H1 (cell line): ENCODE results near the gene RPS6KA4. TPM values are rescaled to one million over a fixed set of nuclear protein-coding genes. Genes with fewer than 3 reads are reported as not detected.

Experiments used
- CTCF ChIA-PET: fragments of 300-600 bp; sonication (Branson Sonifier 250); formaldehyde crosslinking; loops from one replicate; lab custom pipeline; 2021; ENCODE audit not compliant: partially characterized antibody; lab: Charles Lee
- POLR2A ChIA-PET: fragments of 300-600 bp; sonication (Branson Sonifier 250); formaldehyde crosslinking; loops from one replicate; lab custom pipeline; 2021; ENCODE audit warnings: inconsistent platforms; ENCODE audit not compliant: partially characterized antibody; lab: Charles Lee
- DNase-seq, 2 experiments: peaks; one replicate each; pipeline versions ENCODE4 v3.0.0 to v3.0.0-alpha.2; 2010 to 2022; ENCODE audit warnings: low spot score in 2 of 2, low read depth in 1 of 2, mixed read lengths in 1 of 2
- FAIRE-seq: peaks from 2 replicates; lab custom pipeline; 2011; peaks lifted over from hg19 to GRCh38; lab: Jason Lieb, UNC
- H2AFZ ChIP-seq: 2 replicates; pipeline ENCODE4 v1.8.1; 2012; ENCODE audit warnings: low read length, inconsistent platforms
- H2AK5ac ChIP-seq: 2 replicates; pipeline ENCODE4 v1.6.1; 2013; ENCODE audit warnings: low read depth, low read length
- H2BK120ac ChIP-seq: replicated peaks from 2 replicates; pipeline ENCODE3; 2013; ENCODE audit warnings: low read depth, low read length, inconsistent platforms
- H2BK12ac ChIP-seq: 2 replicates; pipeline ENCODE4 v1.6.1; 2013; ENCODE audit warnings: low read depth, low read length
- H2BK15ac ChIP-seq: 2 replicates; pipeline ENCODE4 v1.6.1; 2013; ENCODE audit warnings: low read length
- H2BK20ac ChIP-seq: 2 replicates; pipeline ENCODE4 v1.6.1; 2013; ENCODE audit warnings: low read length
- H2BK5ac ChIP-seq: 2 replicates; pipeline ENCODE4 v1.6.1; 2013; ENCODE audit warnings: low read depth, low read length
- H3K14ac ChIP-seq: 2 replicates; pipeline ENCODE4 v1.6.1; 2013; ENCODE audit warnings: inconsistent platforms; ENCODE audit not compliant: insufficient read length
- H3K18ac ChIP-seq: 2 replicates; pipeline ENCODE4 v1.6.1; 2013; ENCODE audit warnings: low read length; ENCODE audit errors: extremely low read depth
- H3K23ac ChIP-seq: 2 replicates; pipeline ENCODE4 v1.6.1; 2013; ENCODE audit warnings: inconsistent platforms; ENCODE audit not compliant: insufficient read length
- H3K23me2 ChIP-seq: 2 replicates; pipeline ENCODE4 v1.6.1; 2013; ENCODE audit warnings: low read depth, low read length
- H3K27ac ChIP-seq: 2 replicates; pipeline ENCODE4 v1.6.1; 2011; ENCODE audit warnings: low read depth, low read length, inconsistent platforms
- H3K27me3 ChIP-seq, 4 experiments: replicated peaks in 1 of 4; 1 replicate in 1 of 4; 2 replicates in 3 of 4; pipeline versions ENCODE4 v1.6.1 to v1.8.1; 2011 to 2013; ENCODE audit warnings: low read length in 3 of 4, mild to moderate bottlenecking in 3 of 4, inconsistent platforms in 2 of 4, mixed read lengths in 2 of 4, moderate library complexity in 1 of 4; ENCODE audit not compliant: control insufficient read depth in 3 of 4, insufficient read depth in 3 of 4; ENCODE audit errors: extremely low read depth in 1 of 4
- H3K36me3 ChIP-seq, 4 experiments: 2 replicates each; pipeline versions ENCODE4 v1.6.1 to v1.8.1; 2011 to 2013; ENCODE audit warnings: mild to moderate bottlenecking in 4 of 4, low read length in 3 of 4, moderate library complexity in 2 of 4, control low read depth in 1 of 4, inconsistent platforms in 1 of 4; ENCODE audit not compliant: insufficient read depth in 4 of 4, control insufficient read depth in 2 of 4
- H3K4ac ChIP-seq: replicated peaks from 2 replicates; pipeline ENCODE3; 2013; ENCODE audit warnings: low read length, low read depth, mixed read lengths, inconsistent platforms; ENCODE audit not compliant: insufficient read length
- H3K4me1 ChIP-seq, 4 experiments: replicated peaks in 1 of 4; 1 replicate in 1 of 4; 2 replicates in 3 of 4; pipeline versions ENCODE4 v1.6.1 to v1.8.1; 2011 to 2013; ENCODE audit warnings: low read length in 3 of 4, inconsistent platforms in 2 of 4, mixed read lengths in 1 of 4; ENCODE audit not compliant: insufficient read depth in 4 of 4, control insufficient read depth in 3 of 4
- H3K4me2 ChIP-seq, 2 experiments: 2 replicates each; pipeline versions ENCODE4 v1.6.1 to v1.8.1; 2011 to 2013; ENCODE audit warnings: low read depth in 2 of 2, low read length in 2 of 2, control low read depth in 1 of 2, inconsistent platforms in 1 of 2, mild to moderate bottlenecking in 1 of 2; ENCODE audit not compliant: insufficient read depth in 1 of 2
- H3K4me3 ChIP-seq, 4 experiments: fragments of 200-600, 300-600 bp in 1 of 4; sonication (generic), shearing (Covaris generic), sonication (Bioruptor Twin) in 1 of 4; 2 replicates each; pipeline versions ENCODE4 v1.5.1 to v1.8.1; 2011 to 2016; ENCODE audit warnings: low read length in 4 of 4, low read depth in 3 of 4, control low read depth in 2 of 4, inconsistent platforms in 2 of 4, mild to moderate bottlenecking in 2 of 4, mixed read lengths in 1 of 4, moderate library complexity in 1 of 4; ENCODE audit not compliant: insufficient read depth in 2 of 4; ENCODE audit errors: extremely low read depth in 1 of 4
- H3K56ac ChIP-seq: replicated peaks from 2 replicates; pipeline ENCODE3; 2013; ENCODE audit warnings: low read depth, mild to moderate bottlenecking, mixed read lengths, low read length, inconsistent platforms; ENCODE audit not compliant: insufficient read length
- H3K79me1 ChIP-seq: 2 replicates; pipeline ENCODE4 v1.6.1; 2013; ENCODE audit warnings: low read depth, low read length, control low read depth
- H3K79me2 ChIP-seq, 2 experiments: 2 replicates each; pipeline versions ENCODE4 v1.6.1 to v1.8.1; 2012 to 2013; ENCODE audit warnings: low read length in 2 of 2, mild to moderate bottlenecking in 2 of 2, inconsistent platforms in 1 of 2; ENCODE audit not compliant: insufficient read depth in 2 of 2, control insufficient read depth in 1 of 2
- H3K9ac ChIP-seq, 4 experiments: replicated peaks in 1 of 4; 1 replicate in 1 of 4; 2 replicates in 3 of 4; pipeline versions ENCODE4 v1.6.1 to v1.8.1; 2011 to 2013; ENCODE audit warnings: low read depth in 3 of 4, low read length in 3 of 4, control low read depth in 2 of 4, mild to moderate bottlenecking in 2 of 4, moderate library complexity in 2 of 4, inconsistent platforms in 1 of 4; ENCODE audit errors: extremely low read depth in 1 of 4
- H3K9me3 ChIP-seq, 2 experiments: 2 replicates each; pipeline versions ENCODE4 v1.6.1 to v1.8.1; 2012 to 2013; ENCODE audit warnings: mild to moderate bottlenecking in 2 of 2, moderate library complexity in 2 of 2, control low read depth in 1 of 2, inconsistent platforms in 1 of 2, low read depth in 1 of 2, low read length in 1 of 2, mixed read lengths in 1 of 2; ENCODE audit not compliant: insufficient read depth in 2 of 2
- H4K20me1 ChIP-seq, 2 experiments: replicated peaks in 1 of 2; 2 replicates each; pipeline versions ENCODE3 to v1.8.1; 2011 to 2013; ENCODE audit warnings: inconsistent platforms in 2 of 2, low read length in 2 of 2, mild to moderate bottlenecking in 1 of 2; ENCODE audit not compliant: insufficient read depth in 2 of 2, control insufficient read depth in 1 of 2
- H4K5ac ChIP-seq: 2 replicates; pipeline ENCODE4 v1.6.1; 2013; ENCODE audit warnings: low read length, low read depth, mixed read lengths, inconsistent platforms; ENCODE audit not compliant: insufficient read length
- H4K8ac ChIP-seq: 2 replicates; pipeline ENCODE4 v1.8.0; 2013; ENCODE audit warnings: mild to moderate bottlenecking, moderate library complexity, low read length, inconsistent platforms; ENCODE audit not compliant: insufficient read depth; ENCODE audit errors: extremely low read depth
- H4K91ac ChIP-seq: replicated peaks from 2 replicates; pipeline ENCODE3; 2013; ENCODE audit warnings: low read length, mixed read lengths, inconsistent platforms; ENCODE audit not compliant: insufficient read length
- BCL11A ChIP-seq, 2 experiments: IDR thresholded peaks; one replicate each; pipeline ENCODE4 v1.6.1; 2011; ENCODE audit warnings: low read depth in 2 of 2, low read length in 2 of 2, mild to moderate bottlenecking in 2 of 2
- EGR1 ChIP-seq: IDR thresholded peaks from 2 replicates; pipeline ENCODE4 v1.6.1; 2011; ENCODE audit warnings: low read depth, low read length, borderline replicate concordance
- JUND ChIP-seq: IDR thresholded peaks from 2 replicates; pipeline ENCODE4 v1.6.1; 2011; ENCODE audit warnings: mild to moderate bottlenecking, improper control_type of control experiment, low read length
- KDM1A ChIP-seq: fragments of 200-600, 300-600 bp; sonication (generic); IDR thresholded peaks from 2 replicates; pipeline ENCODE4 v1.7.1; 2016; ENCODE audit warnings: mild to moderate bottlenecking, low read length, borderline replicate concordance
- MAFK ChIP-seq: IDR thresholded peaks from 2 replicates; pipeline ENCODE4 v1.6.1; 2012; ENCODE audit warnings: low read depth, mild to moderate bottlenecking, improper control_type of control experiment, low read length
- RXRA ChIP-seq: IDR thresholded peaks from 2 replicates; pipeline ENCODE4 v1.6.1; 2011; ENCODE audit warnings: low read depth, mild to moderate bottlenecking, low read length, moderate library complexity; ENCODE audit not compliant: insufficient read depth
- SAP30 ChIP-seq: fragments of 300-600 bp; sonication (generic); IDR thresholded peaks from 2 replicates; pipeline ENCODE4 v1.7.1; 2012; ENCODE audit warnings: low read length, moderate library complexity, mild to moderate bottlenecking, inconsistent platforms; ENCODE audit not compliant: insufficient read depth, insufficient replicate concordance
- TAF1 ChIP-seq: IDR thresholded peaks from 2 replicates; pipeline ENCODE4 v1.6.1; 2011; ENCODE audit warnings: mild to moderate bottlenecking, low read depth, low read length
- TCF12 ChIP-seq: IDR thresholded peaks from 2 replicates; pipeline ENCODE4 v1.6.1; 2011; ENCODE audit warnings: low read depth, mild to moderate bottlenecking, low read length
- WGBS, 2 experiments: shearing (Covaris generic) in 1 of 2; methylation state at CpG; one replicate each; pipeline versions ENCODE4 v1.1.6 to v1.1.7; 2013 to 2015; ENCODE audit warnings: low lambda C conversion rate in 2 of 2, mixed read lengths in 2 of 2, inconsistent platforms in 1 of 2, low coverage in 1 of 2, missing lambda C conversion rate in 1 of 2; ENCODE audit not compliant: insufficient replicate concordance in 2 of 2, insufficient coverage in 1 of 2, insufficient read length in 1 of 2; ENCODE audit errors: extremely low coverage in 1 of 2, missing lambda C conversion rate in 1 of 2; 5-methylcytosine and 5-hydroxymethylcytosine counted together
- polyA plus RNA-seq, 7 experiments: library from polyadenylated mRNA; depleted of rRNA in 3 of 7; stranded (reverse) in 5 of 7; unstranded in 2 of 7; fragments of >200 nt in 5 of 7; fragments of 200-250 nt in 2 of 7; gene quantifications; 1 replicate in 5 of 7; 2 replicates in 1 of 7; 4 replicates in 1 of 7; pipeline versions ENCODE4 v1.2.1 to v1.2.3, GENCODE V29; 2011 to 2013; ENCODE audit warnings: missing spikeins in 2 of 7, mixed read lengths in 2 of 7
- total RNA-seq: library from RNA; stranded (reverse); fragmentation: NEBNext Ultra II Directional; extraction: Animal tissue kit (Norgen Biotek cat#: 25700); gene quantifications from 2 replicates; pipeline ENCODE4 v1.2.1, GENCODE V29; 2021
- TF ChIP-seq, protein P1 (sequence below): IDR thresholded peaks from 2 replicates; pipeline ENCODE4 v1.6.1; 2012; ENCODE audit warnings: low read length, inconsistent platforms
- TF ChIP-seq, protein P2 (sequence below): IDR thresholded peaks from 2 replicates; pipeline ENCODE4 v1.6.1; 2011; ENCODE audit warnings: low read length, improper control_type of control experiment

RPS6KA4 gene
- total and polyA plus RNA-seq, 2 of the 8 experiments (the other 6 are each of a cell fraction or from before 2014, with no cell fraction given) = 8.2 to 12.6 TPM

DNA sequence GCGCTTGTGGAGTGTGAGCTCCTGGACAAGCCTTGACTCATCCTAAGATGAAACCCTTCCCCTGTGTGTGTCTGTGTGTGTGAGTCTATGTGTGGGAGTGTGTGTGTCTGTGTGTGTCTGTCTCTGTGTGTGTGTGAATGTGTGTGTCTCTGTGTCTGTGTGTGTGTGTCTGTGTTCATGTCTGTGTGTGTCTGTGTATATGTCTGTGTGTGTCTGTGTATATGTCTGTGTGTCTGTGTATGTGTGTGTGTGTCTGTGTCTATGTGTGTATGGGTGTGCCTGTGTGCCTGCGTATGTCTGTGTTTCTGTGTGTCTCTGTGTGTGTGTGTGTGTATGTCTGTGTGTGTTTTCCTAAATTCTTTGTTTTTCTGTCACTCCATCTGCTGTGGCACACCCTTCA, 48.7 kb downstream of the RPS6KA4 start:
- peaks cover 0 to 2% of the 10 kb centered on the region in 2 experiments for H4K20me1 ChIP-seq
- ChIA-PET POLR2A (no interaction called here), CTCF (interaction anchor here (0.9 to 4.8 kb wide), 10 partner anchors 19 to 281 kb away, joined by 3 to 36 read pairs (median 4); no protein-coding TSS in a partner anchor)
- H2BK120ac ChIP-seq = no peak overlapping the region
- H3K4me3 ChIP-seq = no peak overlapping the region
- peak overlapping the region; percentile 86 for H2BK20ac ChIP-seq
- H3K23ac ChIP-seq = no peak overlapping the region
- H2AFZ ChIP-seq = no peak overlapping the region
- 94% methylated on average over 2 of the region's 2 CpGs; no CpG with 5 or more reads in 1 of the 2 experiments for WGBS, 2 experiments
- no peak overlapping the region for H3K14ac ChIP-seq
- H3K27ac ChIP-seq = no peak overlapping the region
- peak overlapping the region; percentile 77 for H3K56ac ChIP-seq
- FAIRE-seq = no peak
- peak overlapping the region; percentile 97 for H2AK5ac ChIP-seq
- H4K91ac ChIP-seq = peak overlapping the region; percentile 56
- DNase-seq = no peak
- no peak overlapping the region for H4K8ac ChIP-seq
- no peak overlapping the region for H3K9ac ChIP-seq
- H3K27me3 ChIP-seq = peaks cover 0 to 8% (median 2%) of the 10 kb centered on the region in 4 experiments; a peak in 4 of 7 replicates
- no peak overlapping the region for H3K18ac ChIP-seq
- peak overlapping the region; percentile 80; the same call in 1 of the 2 replicates for H2BK5ac ChIP-seq
- no peaks in the 10 kb centered on the region for H3K9me3 ChIP-seq
- H3K79me2 ChIP-seq = no peaks in the 10 kb centered on the region
- H4K5ac ChIP-seq = no peak overlapping the region
- no peaks in the 10 kb centered on the region for H3K36me3 ChIP-seq
- H3K4me1 ChIP-seq = peaks cover 0 to 5% (median 1%) of the 10 kb centered on the region in 4 experiments; a peak in 4 of 7 replicates
- peak overlapping the region; percentile 96; the same call in 1 of the 2 replicates for H2BK12ac ChIP-seq
- no peaks in the 10 kb centered on the region for H3K79me1 ChIP-seq
- no peak overlapping the region for H3K4me2 ChIP-seq
- H3K4ac ChIP-seq = peak overlapping the region; percentile 15
- H3K23me2 ChIP-seq = peaks cover 4% of the 10 kb centered on the region; the same call in 1 of the 2 replicates
- H2BK15ac ChIP-seq = peak overlapping the region; percentile 99; the same call in 1 of the 2 replicates
- TF ChIP-seq, protein P1, sequence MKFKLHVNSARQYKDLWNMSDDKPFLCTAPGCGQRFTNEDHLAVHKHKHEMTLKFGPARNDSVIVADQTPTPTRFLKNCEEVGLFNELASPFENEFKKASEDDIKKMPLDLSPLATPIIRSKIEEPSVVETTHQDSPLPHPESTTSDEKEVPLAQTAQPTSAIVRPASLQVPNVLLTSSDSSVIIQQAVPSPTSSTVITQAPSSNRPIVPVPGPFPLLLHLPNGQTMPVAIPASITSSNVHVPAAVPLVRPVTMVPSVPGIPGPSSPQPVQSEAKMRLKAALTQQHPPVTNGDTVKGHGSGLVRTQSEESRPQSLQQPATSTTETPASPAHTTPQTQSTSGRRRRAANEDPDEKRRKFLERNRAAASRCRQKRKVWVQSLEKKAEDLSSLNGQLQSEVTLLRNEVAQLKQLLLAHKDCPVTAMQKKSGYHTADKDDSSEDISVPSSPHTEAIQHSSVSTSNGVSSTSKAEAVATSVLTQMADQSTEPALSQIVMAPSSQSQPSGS = no peak
- TF ChIP-seq, protein P2, sequence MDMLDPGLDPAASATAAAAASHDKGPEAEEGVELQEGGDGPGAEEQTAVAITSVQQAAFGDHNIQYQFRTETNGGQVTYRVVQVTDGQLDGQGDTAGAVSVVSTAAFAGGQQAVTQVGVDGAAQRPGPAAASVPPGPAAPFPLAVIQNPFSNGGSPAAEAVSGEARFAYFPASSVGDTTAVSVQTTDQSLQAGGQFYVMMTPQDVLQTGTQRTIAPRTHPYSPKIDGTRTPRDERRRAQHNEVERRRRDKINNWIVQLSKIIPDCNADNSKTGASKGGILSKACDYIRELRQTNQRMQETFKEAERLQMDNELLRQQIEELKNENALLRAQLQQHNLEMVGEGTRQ = no peak
- no peak for TF ChIP-seq KDM1A
- no peak for TF ChIP-seq MAFK
- no peak for TF ChIP-seq BCL11A (IDR thresholded peaks at IDR 0.05; ENCODE audit: low read depth in 2 of 2, low read length in 2 of 2)
- TF ChIP-seq TAF1 = no peak
- TF ChIP-seq EGR1 = no peak
- TF ChIP-seq SAP30 = no peak
- TF ChIP-seq RXRA = no peak
- TF ChIP-seq JUND = no peak
- no peak for TF ChIP-seq TCF12
